Stimulated activated CD4-positive, alpha-beta T cell treated with anti-CD3 and anti-CD28 coated beads, Interleukin-4, amount 100 ng/mL, for 48 hours (primary cell): ENCODE measurements around the gene CNOT1.

ENCODE experiments used
- DNase-seq, 2 donors: peaks; one replicate each; pipeline ENCODE4 v3.0.0-alpha.2; 2020; ENCODE audit warnings: low read depth in 2 of 2

The CNOT1 gene

GRCh38 chr16:58487566-58488351 lies 141.9 kb downstream of the CNOT1 start:
- peak; percentile 54 to 74 for DNase-seq

DNA sequence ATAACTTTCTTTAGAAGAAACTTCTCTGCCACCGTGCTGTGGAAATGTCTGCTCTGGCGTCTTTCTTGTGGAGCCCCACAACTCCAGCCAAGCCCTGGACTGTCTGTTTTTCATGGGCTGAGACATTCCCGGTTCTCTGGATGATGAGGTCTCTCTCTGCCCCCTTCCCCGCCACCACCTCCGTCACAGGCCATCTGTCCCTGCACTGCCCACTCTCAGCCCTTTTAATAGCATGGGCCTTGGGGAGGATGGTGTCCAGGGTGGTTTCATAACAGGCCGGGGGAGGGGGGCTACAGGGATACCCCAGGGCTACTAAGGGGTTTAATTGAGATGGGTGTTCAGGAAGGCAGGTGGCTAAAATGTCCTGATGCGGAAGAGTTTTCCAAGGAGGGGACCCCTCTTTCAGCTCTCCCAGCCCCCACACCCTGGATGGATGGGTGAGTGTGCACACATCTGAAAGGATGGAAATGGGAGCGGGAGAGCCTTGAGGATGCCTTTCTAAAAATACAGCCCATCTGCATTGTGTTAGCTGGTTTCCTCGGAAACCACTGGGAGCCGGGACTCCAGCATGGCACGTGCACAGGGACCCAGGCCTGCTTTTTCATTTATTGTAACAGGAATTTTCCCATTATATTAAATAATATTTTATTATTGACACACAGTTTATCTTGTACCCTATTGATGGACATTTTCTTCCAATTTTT lies 144.3 kb downstream of the CNOT1 start:
- no peak for DNase-seq

DNA sequence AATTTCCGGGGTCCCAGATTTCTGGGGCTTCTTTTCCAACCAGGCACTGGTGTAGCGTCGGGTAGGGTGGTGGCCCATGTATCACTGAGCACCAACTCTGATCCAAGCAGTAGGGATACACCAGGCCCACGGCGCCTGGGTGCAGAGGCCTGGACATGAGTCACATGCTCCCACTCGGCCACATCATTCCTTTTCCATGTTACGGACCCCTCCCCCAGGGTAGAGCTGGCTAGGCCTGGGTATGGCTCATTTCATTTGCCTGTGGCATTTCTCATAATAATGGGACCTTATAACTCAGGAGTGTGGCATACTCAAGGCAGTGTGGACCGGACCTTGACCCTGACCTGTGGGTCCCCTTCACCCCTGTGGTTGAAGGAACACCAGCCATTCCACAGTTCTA lies 147.7 kb downstream of the CNOT1 start:
- DNase-seq, result no peak

- DNase-seq, result no peak
Measured at GRCh38 chr16:58481226-58481869, 148.3 kb downstream of the CNOT1 start.

DNA sequence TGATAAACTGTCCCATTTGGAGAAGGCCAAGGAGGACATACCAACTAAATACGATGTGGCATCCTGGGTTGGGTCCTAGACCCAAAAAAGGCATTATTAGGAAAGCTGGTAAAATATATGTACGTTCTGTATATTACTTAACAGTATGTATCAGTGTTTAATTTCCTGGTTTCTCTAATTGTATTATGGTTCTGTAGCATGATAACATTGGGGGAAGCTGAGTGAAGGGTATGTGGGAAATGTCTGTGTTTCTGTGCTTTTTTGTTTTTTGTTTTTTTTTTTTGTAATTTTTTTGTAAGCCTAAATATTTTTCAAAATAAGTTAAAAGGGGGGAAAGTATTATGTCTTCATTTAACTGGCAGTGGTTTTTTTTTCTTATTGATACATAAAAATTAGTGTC lies 151.2 kb downstream of the CNOT1 start:
- no peak for DNase-seq

GRCh38 chr16:58476791-58477190 lies 152.8 kb downstream of the CNOT1 start:
- no peak for DNase-seq

GRCh38 chr16:58475091-58475619 lies 154.5 kb downstream of the CNOT1 start:
- DNase-seq, result no peak

DNA sequence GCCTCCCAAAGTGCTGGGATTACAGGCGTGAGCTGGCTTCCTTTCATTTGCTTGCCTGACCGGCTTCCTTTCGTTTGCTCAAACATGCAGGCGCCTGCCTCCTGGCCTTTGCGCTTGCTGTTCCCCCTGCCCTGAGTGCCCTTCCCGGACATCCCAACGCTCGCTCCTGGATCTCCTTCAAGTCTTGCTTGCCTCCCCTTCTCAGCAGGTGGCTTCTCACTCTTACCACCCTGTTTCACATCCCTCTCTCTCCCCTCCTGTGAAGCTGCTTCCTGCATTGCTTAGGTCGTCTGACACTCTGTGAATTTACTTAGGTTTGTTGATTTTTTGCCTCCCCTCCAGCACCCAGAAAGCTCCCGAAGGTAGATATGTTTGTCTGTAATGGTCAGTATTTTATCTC lies 155.3 kb downstream of the CNOT1 start:
- DNase-seq, result no peak

DNA sequence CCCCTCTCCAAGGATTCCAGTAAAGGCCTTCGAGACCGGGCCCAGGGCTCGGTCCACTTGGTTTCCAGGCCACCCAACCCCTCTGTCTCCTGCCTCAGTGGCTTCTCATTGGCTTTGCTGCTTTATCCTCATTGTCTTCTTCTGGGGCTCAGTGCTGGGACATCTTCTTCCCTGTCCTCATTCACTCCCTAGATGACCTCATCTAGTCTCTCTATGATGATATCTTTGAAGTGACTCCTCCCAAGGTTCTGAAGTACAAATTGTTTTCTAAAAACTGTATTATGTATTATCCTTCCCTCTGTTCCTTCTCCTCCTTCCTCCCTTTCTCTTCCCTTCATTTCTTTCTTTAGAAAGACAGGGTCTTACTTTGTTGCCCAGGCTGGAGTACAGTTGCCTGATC lies 156.8 kb downstream of the CNOT1 start:
- DNase-seq, result no peak

GRCh38 chr16:58472266-58472665 lies 157.4 kb downstream of the CNOT1 start:
- no peak for DNase-seq

- DNase-seq, result no peak
Measured at GRCh38 chr16:58471209-58471975, 158.2 kb downstream of the CNOT1 start.
